Globus pallidus (tissue), 1 donor: Measurements from ENCODE around the gene FAM89A.
"Not testable (repeated sequence)": the region's sequence is repeated elsewhere in the genome, so short reads cannot be mapped to it uniquely, and the experiment has no call there.

Source experiments
- DNase-seq: peaks from one replicate; pipeline ENCODE4 v3.0.0-alpha.2; 2015; ENCODE audit warnings: low spot score

FAM89A gene

GRCh38 chr1:230987448-230987847 lies 52.6 kb downstream of the FAM89A start:
- no peak for DNase-seq

- DNase-seq: no peak
Observed at GRCh38 chr1:230986976-230987375, 53.1 kb downstream of the FAM89A start.

DNA sequence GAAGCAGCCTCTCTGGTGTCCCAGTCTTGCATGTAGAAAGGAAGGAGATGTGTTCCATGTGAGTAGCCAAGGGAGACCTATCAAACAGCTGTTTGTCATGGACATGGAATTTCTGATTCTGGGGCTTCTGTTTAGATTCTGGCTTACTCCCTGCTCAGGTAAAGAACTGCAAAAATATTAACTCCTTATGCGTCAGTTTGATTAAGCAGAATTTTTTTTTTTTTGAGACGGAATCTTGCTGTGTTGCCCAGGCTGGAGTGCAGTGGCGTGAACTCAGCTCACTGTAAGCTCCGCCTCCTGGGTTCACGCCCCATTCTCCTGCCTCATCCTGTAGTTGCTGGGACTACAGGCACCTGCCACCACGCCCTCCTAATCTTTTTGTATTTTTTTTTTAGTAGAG lies 54.3 kb downstream of the FAM89A start:
- DNase-seq: no peak

- not testable (repeated sequence) for DNase-seq
Observed at GRCh38 chr1:230984622-230985515, 55.2 kb downstream of the FAM89A start.

GRCh38 chr1:230983811-230984210 lies 56.2 kb downstream of the FAM89A start:
- no peak for DNase-seq

GRCh38 chr1:230982696-230983095 lies 57.4 kb downstream of the FAM89A start:
- no peak for DNase-seq

- no peak for DNase-seq
Observed at GRCh38 chr1:230979952-230980351, 60.1 kb downstream of the FAM89A start.

- DNase-seq: no peak
Observed at GRCh38 chr1:230979389-230979716, 60.7 kb downstream of the FAM89A start.

- peak; percentile 98 for DNase-seq
Observed at GRCh38 chr1:230978491-230979388, 61.3 kb downstream of the FAM89A start, which contains the start of the genes ARV1 and TTC13. ARV1 (plus strand) TSS chr1:230979094; CDS start chr1:230979106, 12 bp downstream. TTC13 (minus strand) TSS chr1:230978861; CDS start chr1:230978830, 31 bp downstream.

DNA sequence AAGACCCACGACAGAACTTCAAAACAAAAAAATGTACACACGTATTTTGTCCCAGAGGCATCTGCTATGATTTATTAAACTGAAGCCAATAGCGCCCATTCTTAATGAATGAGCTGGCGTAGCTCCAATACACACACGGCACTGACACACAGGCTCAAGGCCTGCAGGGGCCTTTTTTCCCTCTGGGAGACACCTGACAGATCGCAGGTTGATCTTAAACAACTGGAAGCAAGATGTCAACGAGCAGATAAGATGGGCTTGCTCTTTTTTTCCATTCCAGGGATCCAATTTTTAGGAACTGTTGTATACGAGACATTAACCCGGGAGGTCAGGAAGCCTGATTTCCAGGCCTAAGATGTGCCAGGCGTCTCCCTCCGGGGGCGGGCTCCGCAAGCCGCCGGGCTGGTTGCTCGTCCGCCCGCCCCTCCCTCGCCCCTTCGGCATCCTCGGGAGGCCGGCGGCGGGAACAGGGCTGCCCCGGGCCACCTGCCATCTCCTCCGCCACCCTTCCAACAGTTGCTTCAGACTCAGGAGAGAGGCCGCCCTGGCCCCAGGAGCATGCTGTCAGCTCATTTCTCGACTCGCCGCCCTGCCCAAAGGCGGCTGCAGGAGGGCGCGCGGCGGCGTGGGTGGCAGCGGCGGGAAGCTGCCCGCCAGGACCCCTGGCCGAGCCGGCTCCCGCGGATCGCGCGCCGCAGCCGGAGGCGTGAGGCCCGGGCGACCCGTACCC lies 62.1 kb downstream of the FAM89A start:
- DNase-seq: no peak

- no peak for DNase-seq
Observed at GRCh38 chr1:230976825-230977747, 63.0 kb downstream of the FAM89A start.

- no peak for DNase-seq
Observed at GRCh38 chr1:230976360-230976759, 63.7 kb downstream of the FAM89A start.

GRCh38 chr1:230975636-230976035 lies 64.4 kb downstream of the FAM89A start:
- no peak for DNase-seq

GRCh38 chr1:230972855-230973271 lies 67.2 kb downstream of the FAM89A start:
- no peak for DNase-seq

DNA sequence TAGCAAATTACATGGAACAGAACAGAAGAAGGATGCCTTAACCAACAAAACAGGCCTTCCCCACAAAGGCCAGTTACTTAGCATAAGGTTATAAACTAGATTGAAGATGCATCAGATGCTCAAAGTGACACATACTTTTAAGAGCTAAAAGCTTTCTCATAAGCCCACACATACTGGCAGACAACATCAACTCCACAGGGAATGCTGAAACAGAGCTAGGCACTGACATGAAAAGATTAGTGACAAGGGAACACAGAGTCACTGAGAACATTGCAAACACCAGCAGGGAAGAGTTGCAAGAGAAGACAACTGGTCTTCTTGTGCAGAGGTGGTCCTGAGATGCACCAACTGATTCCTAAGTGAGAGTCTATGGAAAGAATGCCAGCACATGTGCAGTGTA lies 68.3 kb downstream of the FAM89A start:
- DNase-seq: no peak

DNA sequence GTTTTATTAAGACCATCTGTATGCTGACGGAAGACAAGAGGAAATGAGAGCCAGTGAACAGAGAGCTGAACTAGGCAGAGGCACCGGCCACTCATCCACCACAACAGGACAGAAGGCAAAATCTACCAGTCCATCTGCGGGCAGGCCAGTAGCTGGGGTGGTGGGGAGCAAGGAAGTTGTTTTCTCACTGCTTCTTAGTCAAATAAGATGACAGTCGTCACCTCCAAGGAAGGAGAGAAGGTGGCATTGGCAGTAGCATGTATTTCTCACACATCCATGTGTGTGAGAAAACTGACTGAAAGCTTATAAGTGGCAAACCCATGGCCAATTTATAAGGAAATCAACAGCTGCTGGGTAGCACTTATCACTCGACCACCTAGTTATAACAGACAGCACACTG lies 69.6 kb downstream of the FAM89A start:
- no peak for DNase-seq
